Glomerular visceral epithelial cell (primary cell): ENCODE results near the gene SIDT2.
"Not testable (repeated sequence)": the region's sequence is repeated elsewhere in the genome, so short reads cannot be mapped to it uniquely, and the experiment has no call there.

ENCODE experiments used
- DNase-seq: peaks from one replicate; pipeline ENCODE4 v3.0.0-alpha.2; 2016; ENCODE audit errors: extremely low spot score

The SIDT2 gene

DNA sequence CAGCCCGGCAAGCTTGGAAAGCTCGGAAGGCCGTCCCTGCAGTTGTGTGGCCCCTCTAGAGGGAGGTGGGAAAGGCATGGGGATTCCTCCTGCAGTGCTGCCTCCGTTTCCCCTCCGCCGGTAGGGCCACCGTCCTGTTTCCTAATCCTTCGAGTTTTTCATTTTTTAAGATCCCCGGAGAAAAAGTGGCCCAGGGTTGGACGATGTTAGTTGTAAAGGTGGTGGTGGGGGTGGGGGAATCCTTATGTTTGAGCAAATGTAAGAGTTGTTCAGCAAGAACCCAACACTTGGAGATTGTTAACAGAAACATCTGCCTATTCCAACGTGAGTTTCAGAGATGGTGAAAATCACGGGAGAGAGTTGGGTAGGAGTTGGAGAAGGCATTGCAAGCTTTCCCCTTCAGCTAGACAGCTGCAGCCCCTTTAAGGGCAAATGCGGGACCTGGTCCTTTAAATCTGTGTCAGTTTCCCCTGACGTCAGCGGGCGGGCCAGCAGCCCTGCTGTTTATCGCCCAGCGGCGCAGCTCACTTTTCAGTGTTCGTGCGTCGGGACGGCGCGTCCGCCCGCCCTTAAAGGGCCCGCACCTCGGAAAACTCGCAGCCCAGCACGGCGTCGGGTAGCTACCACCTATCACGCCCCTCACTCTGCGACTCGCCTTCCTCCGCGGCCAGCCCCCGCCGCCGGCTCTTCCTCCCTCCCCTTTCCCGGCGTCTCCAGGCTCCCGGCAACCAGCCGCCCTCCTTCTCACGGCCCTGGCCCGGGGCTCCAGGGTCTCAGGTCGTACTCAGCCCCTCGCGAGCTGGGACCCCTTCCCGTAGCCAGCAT is at the start of gene SIDT2:
SIDT2 (plus strand) TSS at position 534 of the 825 bp plus-strand sequence. CDS start 521 bp downstream, outside the sequence.
- peak; percentile 88 for DNase-seq

DNA sequence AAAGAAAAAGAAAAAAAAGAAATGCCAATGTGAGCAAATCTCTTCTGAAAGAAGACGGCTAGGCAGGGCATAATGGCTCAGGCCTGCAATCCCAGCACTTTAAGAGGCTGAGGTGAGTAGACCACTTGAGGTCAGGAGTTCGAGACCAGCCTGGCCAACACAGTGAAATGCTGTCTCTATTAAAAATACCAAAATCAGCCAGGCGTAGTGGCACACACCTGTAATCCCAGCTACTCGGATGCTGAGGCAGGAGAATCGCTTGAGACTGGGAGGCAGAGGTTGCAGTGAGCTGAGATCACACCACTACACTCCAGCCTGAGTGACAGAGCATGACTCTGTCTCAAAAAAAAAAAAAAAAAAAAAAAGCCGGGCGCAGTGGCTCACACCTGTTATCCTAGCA is 48.1 kb upstream of the SIDT2 start:
- not testable (repeated sequence) for DNase-seq

DNA sequence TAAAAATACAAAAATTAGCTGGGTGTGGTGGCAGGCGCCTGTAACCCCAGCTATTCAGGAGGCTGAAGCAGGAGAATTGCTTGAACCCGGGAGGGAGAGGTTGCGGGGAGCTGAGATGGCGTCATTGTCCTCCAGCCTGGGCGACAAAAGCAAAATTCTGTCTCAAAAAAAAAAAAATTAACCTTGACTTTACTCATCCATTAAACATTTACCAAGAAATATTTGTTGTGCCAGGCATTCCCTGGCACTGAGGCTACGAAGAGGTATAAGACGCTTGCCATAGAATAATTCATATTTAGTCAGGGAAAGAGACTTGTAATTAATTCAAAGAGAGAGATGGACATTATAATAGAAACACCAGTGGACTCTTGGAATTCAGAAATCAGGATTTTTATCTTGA is 47.7 kb upstream of the SIDT2 start:
- DNase-seq = peak; percentile 62

DNA sequence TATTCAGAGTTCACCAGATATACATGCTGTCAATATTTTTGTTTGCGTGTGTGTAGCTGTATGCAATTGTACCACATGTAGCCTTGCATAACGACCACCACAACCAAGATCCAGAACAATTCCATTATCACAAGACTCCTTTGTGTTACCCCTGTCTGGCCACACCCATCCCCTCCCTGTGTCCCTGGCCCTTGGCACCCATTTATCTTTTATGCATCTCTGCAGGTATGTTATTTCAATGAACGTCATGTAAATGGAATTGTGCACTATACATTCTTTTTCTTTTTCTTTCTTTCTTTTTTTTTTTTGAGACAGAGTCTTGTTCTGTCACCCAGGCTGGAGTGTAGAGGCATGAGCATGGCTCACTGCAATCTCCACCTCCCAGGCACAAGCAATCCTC is 44.1 kb upstream of the SIDT2 start:
- DNase-seq = no peak

DNA sequence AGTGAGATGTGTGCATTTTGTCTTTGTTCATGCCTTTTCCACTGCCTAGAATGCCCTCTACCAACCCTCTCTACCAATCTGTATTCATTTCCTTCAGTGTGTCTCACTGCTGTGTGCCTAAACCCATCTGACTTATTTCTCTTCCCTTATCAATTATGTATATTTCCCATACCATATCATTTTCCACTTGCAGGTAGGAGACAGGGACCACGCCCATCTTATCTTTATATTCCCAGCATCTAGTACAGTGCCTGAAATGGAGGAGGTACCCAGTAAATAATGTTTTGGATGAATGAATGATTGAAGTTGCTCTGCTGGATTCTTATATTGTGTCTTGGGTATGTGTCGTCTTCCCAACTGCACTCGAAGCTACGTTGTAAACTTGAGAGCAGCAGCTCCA is 43.6 kb upstream of the SIDT2 start:
- not testable (repeated sequence) for DNase-seq

DNA sequence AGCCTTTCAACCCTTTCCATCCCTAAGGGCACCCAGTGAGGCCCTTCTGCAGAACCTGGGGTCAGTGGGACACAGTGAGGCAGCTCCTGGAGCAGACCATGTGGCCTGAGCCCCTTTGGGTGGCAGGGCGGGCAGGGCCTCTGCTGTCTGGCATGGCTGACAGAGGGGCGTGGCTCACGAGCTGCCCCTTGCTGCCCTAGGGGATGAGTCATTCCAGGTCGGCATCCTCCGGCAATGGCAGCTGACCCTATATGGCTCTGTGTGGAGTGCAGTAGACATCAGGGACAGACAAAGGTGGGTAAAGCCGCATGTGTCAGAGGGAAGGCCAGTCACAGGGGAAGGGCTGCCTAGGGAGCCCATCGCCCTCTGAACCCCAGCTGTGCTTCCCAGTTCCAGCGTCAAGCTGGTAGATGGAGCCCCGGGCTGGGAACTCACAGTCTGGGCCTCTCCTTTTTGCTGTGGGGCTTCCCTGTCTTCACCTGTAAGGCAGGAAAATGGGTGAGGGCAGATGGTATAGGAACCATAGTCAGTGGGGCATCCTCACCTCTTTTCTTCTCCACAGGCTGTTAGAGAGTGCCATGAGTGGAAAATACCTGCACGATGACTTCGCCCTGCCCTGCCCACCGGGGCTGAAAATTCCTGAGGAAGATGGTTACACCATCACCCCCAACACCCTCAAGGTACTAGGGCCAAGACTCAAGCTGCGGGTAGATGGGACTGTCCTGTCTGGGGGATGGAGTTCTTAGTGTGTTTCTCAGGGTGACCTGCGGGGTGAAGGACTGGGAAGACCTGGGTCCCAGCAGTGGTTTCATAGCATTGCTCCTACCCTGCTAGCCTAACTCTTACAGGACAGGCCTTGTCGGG is 41.1 kb upstream of the SIDT2 start:
- not testable (repeated sequence) for DNase-seq

DNA sequence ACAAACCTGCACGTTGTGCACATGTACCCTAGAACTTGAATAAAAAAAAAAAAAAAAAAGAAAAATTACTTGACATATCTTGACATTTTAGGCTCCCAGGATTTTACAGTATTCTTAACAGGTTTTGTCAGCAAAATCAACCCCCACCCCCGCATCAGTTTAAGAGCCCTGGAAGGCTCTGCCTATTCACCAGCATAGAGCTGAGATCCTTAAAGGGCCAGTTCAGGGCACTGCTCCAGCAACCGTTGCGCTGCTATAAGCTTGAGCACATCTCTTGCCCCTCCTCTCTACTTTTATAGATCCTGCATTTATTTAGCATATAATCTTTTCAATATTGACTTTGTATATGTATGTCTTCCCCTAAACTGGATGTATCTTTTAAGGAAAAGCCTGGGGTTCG is 35.2 kb upstream of the SIDT2 start:
- DNase-seq = peak; percentile 27

DNA sequence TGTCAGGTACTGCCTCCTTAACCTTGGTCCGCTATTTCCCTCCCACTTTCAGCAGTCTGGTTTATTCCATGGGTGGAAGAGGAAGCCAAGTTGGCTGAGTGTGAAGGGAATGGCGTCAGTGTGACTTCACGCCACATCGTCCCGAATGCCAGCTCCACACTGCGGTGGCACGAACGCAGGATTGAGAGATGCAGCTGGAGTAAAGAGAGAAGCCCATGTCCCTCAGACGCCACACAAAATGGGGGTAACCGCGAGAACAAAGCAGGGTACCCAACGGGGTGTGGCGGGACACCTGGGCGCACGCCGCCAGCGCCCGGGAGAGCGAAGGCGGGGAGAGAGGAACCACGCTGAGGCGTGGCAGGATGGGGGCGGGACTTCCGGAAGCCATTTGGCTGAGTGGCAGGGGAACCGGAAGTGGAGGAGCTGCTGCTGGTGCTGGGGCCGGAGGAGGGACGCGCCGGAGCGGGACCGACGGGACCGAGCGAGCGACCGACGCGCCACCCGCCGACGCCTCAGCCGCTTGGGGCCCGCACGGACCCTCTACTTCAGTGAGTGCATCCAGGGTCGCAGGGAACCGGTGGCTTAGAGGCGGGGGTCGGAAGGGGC is 34.6 kb upstream of the SIDT2 start, which contains the start of gene PAFAH1B2:
PAFAH1B2 (plus strand) TSS at position 417 of the 606 bp plus-strand sequence. CDS start 8,161 bp downstream, outside the sequence.
- DNase-seq = peak; percentile 92

DNA sequence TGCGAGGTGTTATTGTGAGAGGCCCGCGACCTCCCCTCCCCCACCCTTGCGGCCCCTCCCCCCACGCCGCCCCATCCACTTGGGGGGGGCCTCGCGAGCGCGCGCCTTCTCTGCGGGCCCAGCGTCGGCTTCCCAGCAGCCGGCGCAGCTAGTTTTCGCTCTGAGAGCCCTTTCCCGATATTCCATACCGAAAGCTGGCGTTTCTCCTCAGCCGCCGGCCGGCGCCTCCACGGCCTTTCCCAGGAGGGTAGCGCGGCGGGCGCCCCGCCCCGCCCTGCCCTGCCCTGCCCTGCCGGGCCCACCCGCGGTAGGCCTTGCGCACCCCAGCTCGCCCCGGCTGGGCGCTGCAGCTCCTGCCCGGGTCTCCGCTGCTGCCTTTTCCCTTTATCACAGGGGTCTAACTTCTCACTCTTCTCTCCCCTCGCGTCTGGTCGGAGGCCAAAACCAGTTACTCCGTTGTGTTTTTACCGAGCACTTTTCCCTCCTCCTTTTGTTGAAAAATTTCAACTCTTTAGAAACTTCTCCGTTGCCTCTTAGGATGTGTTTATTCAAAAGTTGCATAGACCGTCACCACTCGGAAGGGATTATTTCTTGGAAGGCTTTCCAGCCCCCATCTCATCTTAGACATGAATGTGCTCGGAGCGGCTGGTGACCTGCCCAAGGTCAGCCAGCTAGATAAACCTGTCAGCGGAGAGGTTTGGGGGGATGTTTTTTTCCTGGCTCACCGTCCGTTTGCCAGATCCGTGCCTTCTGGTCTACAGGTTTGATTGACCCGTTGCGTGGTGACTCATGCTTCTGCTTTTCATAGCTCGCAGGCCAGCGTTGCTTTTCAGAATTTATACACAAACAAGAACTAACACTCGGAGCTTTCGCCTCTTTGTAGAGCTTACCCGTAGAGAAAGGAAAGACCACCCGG is 33.8 kb upstream of the SIDT2 start:
- DNase-seq = peak; percentile 56

DNA sequence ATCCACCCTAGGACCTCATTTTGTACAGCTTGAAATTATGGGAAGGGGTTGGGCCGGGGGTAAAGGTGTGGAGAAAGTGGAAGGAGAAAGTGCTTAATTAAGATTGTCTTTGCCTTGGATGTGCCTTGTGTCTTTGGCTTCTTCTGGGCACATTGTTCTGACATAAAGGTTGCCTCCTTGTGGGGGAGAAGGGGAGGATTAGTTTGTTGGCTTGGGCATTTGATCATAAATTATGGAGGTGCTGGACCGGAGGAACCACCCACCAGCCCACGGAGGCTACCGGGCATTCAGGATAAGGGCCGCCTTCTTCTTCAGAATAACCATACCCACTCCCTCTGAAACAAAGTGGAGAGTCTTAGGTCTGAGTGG is 33.2 kb upstream of the SIDT2 start:
- peak; percentile 62 for DNase-seq

DNA sequence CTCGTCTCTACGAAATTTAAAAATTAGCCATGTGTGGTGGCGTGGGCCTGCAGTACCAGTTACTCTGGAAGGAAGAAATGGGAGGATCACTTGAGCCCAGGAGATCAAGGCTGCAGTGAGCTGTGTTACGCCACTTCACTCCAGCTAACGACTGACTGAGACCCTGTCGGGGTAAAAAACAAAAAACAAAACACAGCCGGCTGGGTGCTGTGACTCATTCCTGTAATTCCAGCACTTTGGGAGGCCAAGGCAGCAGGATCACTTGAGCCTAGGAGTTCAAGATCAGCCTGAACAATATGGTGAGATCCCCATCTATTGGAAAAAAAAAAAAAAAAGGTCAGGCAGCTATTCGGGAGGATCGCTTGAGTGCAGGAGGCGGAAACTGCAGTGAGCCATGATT is 32.0 kb upstream of the SIDT2 start:
- DNase-seq = peak; percentile 26

DNA sequence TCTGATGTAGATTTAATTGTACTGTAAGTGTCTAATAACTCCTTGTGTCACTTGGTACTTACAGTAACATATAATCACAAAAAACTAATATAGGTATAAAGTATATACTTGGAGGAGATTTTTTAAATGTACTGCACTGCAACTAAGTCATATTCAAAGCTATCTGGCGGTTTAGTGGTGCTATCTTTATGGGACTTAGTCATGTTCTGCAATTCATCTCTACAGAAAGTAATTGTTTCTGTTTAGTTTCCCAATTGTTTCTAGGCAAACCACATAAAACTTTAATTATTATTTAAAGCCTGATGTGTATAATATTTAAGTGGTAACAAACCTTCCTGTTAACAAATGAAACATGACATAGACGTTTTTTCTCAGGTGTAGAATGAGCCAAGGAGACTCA is 26.5 kb upstream of the SIDT2 start:
- no peak for DNase-seq

DNA sequence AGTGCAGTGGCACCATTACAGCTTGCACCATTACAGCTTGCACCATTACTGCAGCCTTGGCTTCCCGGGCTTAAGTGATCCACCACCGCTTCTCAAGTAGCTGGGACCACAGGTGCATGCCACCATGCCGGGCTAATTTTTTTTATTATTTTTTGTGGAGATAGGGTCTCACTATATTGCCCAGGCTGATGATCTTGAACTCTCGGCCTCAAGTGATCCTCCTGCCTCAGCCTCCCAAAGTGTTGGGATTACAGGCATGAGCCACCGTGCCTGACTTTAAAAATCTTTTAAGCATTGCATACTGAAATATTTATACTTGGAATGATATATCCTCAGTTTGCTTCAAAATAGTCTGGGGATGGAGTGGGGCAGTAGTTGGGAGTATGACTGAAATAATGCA is 24.1 kb upstream of the SIDT2 start:
- no peak for DNase-seq

DNA sequence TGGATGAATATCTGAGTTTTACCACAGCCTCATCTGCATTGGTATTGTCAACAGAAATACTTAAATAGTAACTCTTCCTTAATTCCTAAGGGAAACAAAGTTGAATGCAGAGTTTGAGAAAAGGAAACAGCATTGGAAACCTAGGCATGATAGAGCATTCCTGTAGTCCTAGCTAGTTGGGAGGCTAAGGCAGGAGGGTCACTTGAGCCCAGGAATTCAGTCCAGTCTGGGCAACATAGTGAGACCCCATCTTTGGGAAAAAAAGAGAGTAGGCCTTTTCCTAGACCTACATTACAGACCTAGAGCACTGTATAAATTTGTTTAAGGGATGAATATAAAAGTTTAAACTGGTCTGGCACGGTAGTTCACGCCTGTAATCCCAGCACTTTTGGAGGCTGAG is 21.0 kb upstream of the SIDT2 start:
- DNase-seq = no peak

DNA sequence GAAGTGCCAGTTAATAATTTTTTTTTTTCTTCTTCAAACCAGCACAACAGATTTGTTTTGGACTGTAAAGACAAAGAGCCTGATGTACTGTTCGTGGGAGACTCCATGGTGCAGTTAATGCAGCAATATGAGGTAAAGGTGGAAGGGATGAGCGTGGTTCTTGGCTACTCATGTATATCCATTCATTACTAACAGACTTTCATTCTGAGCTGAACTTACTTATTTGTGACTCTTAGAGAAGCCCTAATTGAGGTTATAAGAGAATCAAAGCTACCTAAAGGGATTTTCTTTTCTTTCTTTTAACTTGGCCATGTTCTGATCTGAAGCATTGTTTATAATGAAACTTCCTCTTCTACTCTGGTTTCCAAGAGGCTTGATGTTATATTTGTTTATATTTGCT is 18.7 kb upstream of the SIDT2 start:
- DNase-seq = no peak

DNA sequence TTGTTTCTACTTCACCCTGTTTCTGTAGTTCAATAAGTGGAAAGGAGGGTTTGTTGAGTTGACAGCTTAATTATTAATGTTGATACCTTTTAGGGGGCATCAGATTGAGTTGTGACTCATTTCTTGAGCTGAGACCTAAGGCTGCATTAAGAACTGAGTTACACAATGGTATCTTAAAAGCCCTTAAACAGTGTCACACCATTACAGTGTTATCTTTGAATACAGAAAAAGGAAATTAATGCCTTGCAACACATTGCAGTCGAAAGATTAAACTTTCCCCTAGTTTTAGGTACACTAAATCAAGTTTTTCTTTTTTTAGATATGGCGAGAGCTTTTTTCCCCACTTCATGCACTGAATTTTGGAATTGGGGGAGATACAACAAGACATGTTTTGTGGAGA is 17.7 kb upstream of the SIDT2 start:
- DNase-seq = peak; percentile 25

DNA sequence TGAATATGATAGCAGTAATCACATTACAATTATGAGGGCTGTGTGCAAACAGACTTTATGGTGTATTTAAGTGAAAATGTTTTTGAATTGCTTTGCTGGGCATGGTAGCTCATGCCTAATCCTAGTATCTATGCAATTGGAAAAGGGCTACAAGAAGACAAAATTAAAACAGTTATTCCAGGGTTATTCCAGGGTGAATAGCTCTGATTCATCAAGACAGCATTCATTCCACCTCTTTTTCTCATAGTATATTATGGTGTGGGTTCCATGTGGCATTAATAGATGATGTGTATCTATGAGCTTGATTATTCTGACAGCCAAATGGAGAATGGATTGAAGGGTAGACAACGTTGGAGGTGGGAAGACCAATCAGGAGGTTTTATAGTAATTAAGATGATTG is 12.1 kb upstream of the SIDT2 start:
- no peak for DNase-seq

DNA sequence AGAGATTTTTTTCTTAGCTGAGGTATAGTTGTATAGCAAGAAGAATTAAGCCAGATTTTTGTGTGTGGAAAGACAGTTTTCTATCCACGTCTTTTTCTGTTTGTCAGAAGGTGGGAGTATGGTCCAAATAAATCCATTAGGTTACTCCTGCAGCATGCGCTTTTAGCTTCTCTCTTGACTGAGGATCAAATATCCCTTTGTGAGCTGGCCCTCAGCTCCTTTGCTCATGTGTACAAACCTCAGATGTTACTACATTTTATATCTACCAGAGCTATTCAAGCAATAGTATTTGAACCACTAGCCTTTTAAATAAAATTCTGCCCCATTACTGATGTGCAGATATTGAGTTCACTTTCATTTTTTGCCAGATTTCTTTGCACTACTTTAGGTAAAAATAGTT is 8.8 kb upstream of the SIDT2 start:
- no peak for DNase-seq

DNA sequence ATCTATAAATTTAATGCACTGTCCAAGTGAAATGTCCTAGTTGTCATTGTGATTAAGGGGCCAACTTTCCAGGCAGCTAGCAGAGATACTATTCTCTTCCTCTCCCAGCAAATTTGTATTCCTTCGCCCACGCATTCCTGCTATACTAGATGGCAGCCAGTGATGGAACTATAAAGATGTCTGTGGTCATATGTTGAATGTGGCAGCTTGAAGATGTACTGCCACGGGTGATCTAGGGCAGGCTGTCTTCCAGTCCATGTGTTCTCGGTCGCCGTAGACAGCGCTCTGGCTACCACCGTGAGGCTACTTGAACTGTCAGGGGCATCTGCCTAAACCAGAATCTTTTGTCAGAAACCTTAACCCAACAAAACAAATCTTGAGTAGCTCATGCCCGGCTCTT is 8.3 kb upstream of the SIDT2 start:
- DNase-seq = no peak

DNA sequence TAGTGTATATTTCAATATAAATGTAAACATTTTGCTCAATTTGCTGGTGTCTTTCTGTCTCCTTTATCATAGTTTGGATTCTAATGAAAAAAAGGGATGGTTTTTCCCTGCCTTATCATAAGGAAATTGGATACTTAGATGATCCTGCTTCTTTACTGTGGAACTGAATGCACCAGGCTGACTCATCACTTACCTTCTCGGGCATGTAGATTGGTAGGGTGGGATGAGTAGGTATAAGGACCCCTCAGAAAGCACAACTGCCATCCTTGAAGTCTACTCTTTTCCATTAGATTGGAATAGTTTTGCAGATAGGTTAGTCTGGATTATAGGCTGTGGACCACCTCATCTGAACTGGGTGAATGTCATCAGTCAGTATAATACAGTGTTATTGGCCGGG is 7.5 kb upstream of the SIDT2 start:
- DNase-seq = no peak

DNA sequence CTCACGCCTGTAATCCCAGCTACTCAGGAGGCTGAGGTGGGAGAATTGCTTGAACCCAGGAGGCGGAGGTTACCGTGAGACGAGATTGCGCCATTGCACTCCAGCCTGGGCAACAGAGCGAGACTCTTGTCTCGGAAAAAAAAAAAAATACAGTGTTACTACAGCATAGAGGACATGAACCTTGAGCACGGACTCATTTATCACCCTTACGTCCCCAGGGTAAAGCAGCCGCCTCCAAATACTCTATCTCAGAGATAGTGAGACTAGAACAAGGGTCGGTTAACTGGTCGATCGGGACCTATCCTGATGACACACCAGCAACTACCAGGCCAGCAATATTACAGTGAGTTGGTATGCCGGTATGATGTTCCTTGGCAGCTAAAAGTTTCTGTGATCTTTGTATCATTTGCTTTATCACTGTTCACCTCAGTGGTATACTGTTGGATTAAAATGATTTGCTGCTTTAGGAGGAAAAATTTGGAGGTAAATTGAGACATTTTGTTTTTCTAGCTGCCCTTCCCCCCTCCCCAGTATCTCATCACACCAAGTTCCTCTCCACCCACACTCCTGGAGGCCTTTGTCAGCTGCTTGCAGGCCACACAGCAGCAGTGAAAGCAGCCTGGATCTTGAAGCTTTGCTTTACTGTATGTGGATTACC is 7.0 kb upstream of the SIDT2 start:
- no peak for DNase-seq
